Smooth muscle cell (in vitro differentiated cells): ENCODE results near the gene IRX6. TPM values are rescaled to one million over a fixed set of nuclear protein-coding genes. Genes with fewer than 3 reads are reported as not detected.

Source experiments
- DNase-seq: peaks from one replicate; lab custom pipeline; 2025; ENCODE audit not compliant: unreplicated experiment; lab: John Stamatoyannopoulos, UW
- H2AFZ ChIP-seq: fragments of 200-600 bp; sonication (generic); 2 replicates; pipeline ENCODE4 v1.6.0; 2016; ENCODE audit warnings: antibody characterized with exemption, low read depth, mild to moderate bottlenecking
- H3F3A ChIP-seq: fragments of 200-600 bp; sonication (generic); 2 replicates; pipeline ENCODE4 v1.6.0; 2017; ENCODE audit warnings: antibody characterized with exemption, low read depth
- H3K27ac ChIP-seq: fragments of 200-600 bp; sonication (generic); 2 replicates; pipeline ENCODE4 v1.5.1; 2016; ENCODE audit warnings: low read depth, mild to moderate bottlenecking
- H3K27me3 ChIP-seq: fragments of 200-600 bp; sonication (generic); 2 replicates; pipeline ENCODE4 v1.6.1; 2016; ENCODE audit warnings: low read depth, mild to moderate bottlenecking
- H3K36me3 ChIP-seq: fragments of 200-600 bp; sonication (generic); 2 replicates; pipeline ENCODE4 v1.5.1; 2016; ENCODE audit warnings: low read depth
- H3K4me1 ChIP-seq: fragments of 200-600 bp; sonication (generic); 2 replicates; pipeline ENCODE4 v1.5.1; 2016; ENCODE audit warnings: low read depth
- H3K4me2 ChIP-seq: fragments of 200-600 bp; sonication (generic); 2 replicates; pipeline ENCODE4 v1.6.0; 2016; ENCODE audit warnings: mild to moderate bottlenecking
- H3K4me3 ChIP-seq: fragments of 200-600 bp; sonication (generic); 2 replicates; pipeline ENCODE4 v1.5.1; 2016; ENCODE audit warnings: mild to moderate bottlenecking
- H3K79me2 ChIP-seq: fragments of 200-600 bp; sonication (generic); 2 replicates; pipeline ENCODE4 v1.6.0; 2016; ENCODE audit warnings: low read depth, mild to moderate bottlenecking
- H3K9ac ChIP-seq: fragments of 200-600 bp; sonication (generic); 2 replicates; pipeline ENCODE4 v1.6.0; 2016; ENCODE audit warnings: low read depth
- H3K9me3 ChIP-seq: fragments of 200-600 bp; sonication (generic); replicated peaks from 2 replicates; pipeline ENCODE4 v1.5.1; 2016; ENCODE audit warnings: low read depth
- H4K20me1 ChIP-seq: fragments of 200-600 bp; sonication (generic); 2 replicates; pipeline ENCODE4 v1.6.0; 2016; ENCODE audit warnings: low read depth
- CTCF ChIP-seq: fragments of 200-600 bp; sonication (generic); IDR thresholded peaks from 2 replicates; pipeline ENCODE4 v1.5.1; 2017; ENCODE audit warnings: borderline replicate concordance, mild to moderate bottlenecking, antibody characterized with exemption; ENCODE audit not compliant: insufficient read depth, poor library complexity, severe bottlenecking
- WGBS: methylation state at CpG from one replicate; pipeline ENCODE4 v1.1.7; 2016; ENCODE audit warnings: low lambda C conversion rate; 5-methylcytosine and 5-hydroxymethylcytosine counted together
- polyA plus RNA-seq: library from polyadenylated mRNA; unstranded; fragments of >200 nt; fragmentation: Nextera tagmentation; extraction: Ambion mirVana; gene quantifications from 2 replicates; pipeline ENCODE4 v1.2.1, GENCODE V29; 2016
- total RNA-seq: library from RNA; depleted of rRNA; stranded (reverse); fragments of >200 nt; gene quantifications from 2 replicates; pipeline ENCODE4 v1.2.3, GENCODE V29; 2014

Gene IRX6
- total and polyA plus RNA-seq, 2 experiments from 2014 or later = not detected

- Histone ChIP-seq H3K27ac (no peak overlapping the region), H4K20me1 (no peaks in the 10 kb centered on the region), H3K79me2 (no peaks in the 10 kb centered on the region), H3K4me2 (no peak overlapping the region), H2AFZ (no peak overlapping the region), H3K9ac (no peak overlapping the region), H3K9me3 (no peaks in the 10 kb centered on the region), H3F3A (no peaks in the 10 kb centered on the region), H3K27me3 (peaks cover 50% of the 10 kb centered on the region), H3K4me1 (peaks cover 3% of the 10 kb centered on the region), H3K4me3 (no peak overlapping the region), H3K36me3 (no peaks in the 10 kb centered on the region)
- DNase-seq = no peak
- TF ChIP-seq CTCF = no peak
- WGBS = 77% methylated on average over 4 of the region's 4 CpGs
Measured at GRCh38 chr16:55367301-55367811, 43.4 kb downstream of the IRX6 start.

- H4K20me1 ChIP-seq = no peaks in the 10 kb centered on the region
- no peak overlapping the region for H3K9ac ChIP-seq
- no peaks in the 10 kb centered on the region for H3F3A ChIP-seq
- DNase-seq = no peak
- H3K4me2 ChIP-seq = peak overlapping the region; percentile 0
- H3K27ac ChIP-seq = no peak overlapping the region
- no peaks in the 10 kb centered on the region for H3K79me2 ChIP-seq
- TF ChIP-seq CTCF = no peak
- H3K27me3 ChIP-seq = peaks cover 47% of the 10 kb centered on the region
- H2AFZ ChIP-seq = no peak overlapping the region
- H3K4me1 ChIP-seq = peaks cover 3% of the 10 kb centered on the region
- H3K4me3 ChIP-seq = no peak overlapping the region
- 72% methylated on average over 4 of the region's 4 CpGs for WGBS
- H3K9me3 ChIP-seq = no peaks in the 10 kb centered on the region
- no peaks in the 10 kb centered on the region for H3K36me3 ChIP-seq
Measured at GRCh38 chr16:55367866-55368603, 44.0 kb downstream of the IRX6 start.

DNA sequence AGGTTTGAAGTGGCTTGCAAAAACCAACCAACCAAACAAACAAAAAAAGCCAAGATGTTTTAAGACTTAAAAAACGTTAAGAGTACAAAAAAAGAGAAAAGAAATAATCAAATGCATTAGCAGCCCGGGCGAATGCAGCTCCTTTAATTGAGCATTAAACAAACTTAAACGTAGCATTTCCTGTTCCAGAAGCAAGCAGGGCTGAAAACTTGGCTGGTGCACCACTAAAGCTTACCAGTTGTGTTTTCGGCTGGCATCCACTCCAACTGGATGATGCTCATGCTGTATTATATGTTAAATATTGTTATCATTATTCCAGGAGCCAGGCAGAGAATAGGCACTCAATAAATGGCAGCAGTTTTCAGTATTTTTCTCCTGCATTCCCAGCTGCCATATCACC, 45.1 kb downstream of the IRX6 start:
- DNase-seq = no peak
- no peaks in the 10 kb centered on the region for H3K9me3 ChIP-seq
- no peak for TF ChIP-seq CTCF
- H3K36me3 ChIP-seq = no peaks in the 10 kb centered on the region
- WGBS = 76% methylated on average over 5 of the region's 5 CpGs
- peaks cover 42% of the 10 kb centered on the region for H3K27me3 ChIP-seq
- H3K27ac ChIP-seq = no peak overlapping the region
- H3K79me2 ChIP-seq = no peaks in the 10 kb centered on the region
- peaks cover 3% of the 10 kb centered on the region for H3K4me1 ChIP-seq
- H3K9ac ChIP-seq = no peak overlapping the region
- H2AFZ ChIP-seq = no peak overlapping the region
- H3F3A ChIP-seq = no peaks in the 10 kb centered on the region
- no peaks in the 10 kb centered on the region for H4K20me1 ChIP-seq
- no peak overlapping the region for H3K4me2 ChIP-seq
- no peak overlapping the region for H3K4me3 ChIP-seq
